SK-N-SH treated with all-trans-retinoic acid at 6 μM for 48 hours (cell line): ENCODE results near the gene ITM2B.

Experiments
- ATAC-seq: fragments of 200-7000 bp; cut with Tn5 transposase; 3 replicates; pipeline ENCODE4 v1.9.1; 2020; ENCODE audit warnings: mild to moderate bottlenecking, moderate library complexity
- ARNTL ChIP-seq: fragments of 450-650 bp; formaldehyde crosslinking; IDR thresholded peaks from 2 replicates; pipeline ENCODE4 v1.5.0; 2020; ENCODE audit warnings: low read depth, mild to moderate bottlenecking, moderate library complexity, borderline replicate concordance
- BACH2 ChIP-seq: fragments of 250-450 bp; sonication (Bioruptor Pico); IDR thresholded peaks from 2 replicates; pipeline ENCODE4 v1.9.0; 2021; ENCODE audit warnings: mild to moderate bottlenecking, borderline replicate concordance
- CREB5 ChIP-seq: fragments of 250-450 bp; sonication (Bioruptor Pico); IDR thresholded peaks from 2 replicates; pipeline ENCODE4 v1.5.1; 2020; ENCODE audit warnings: low read depth, mild to moderate bottlenecking, moderate library complexity
- CSDC2 ChIP-seq: fragments of 250-450 bp; sonication (Bioruptor Pico); IDR thresholded peaks from 2 replicates; pipeline ENCODE4 v1.5.0; 2020; ENCODE audit warnings: mild to moderate bottlenecking, moderate library complexity
- ESRRG ChIP-seq: fragments of 250-450 bp; sonication (Bioruptor Pico); IDR thresholded peaks from 2 replicates; pipeline ENCODE4 v1.6.1; 2021; ENCODE audit warnings: mild to moderate bottlenecking
- GLIS3 ChIP-seq: fragments of 250-450 bp; sonication (Bioruptor Pico); IDR thresholded peaks from 2 replicates; pipeline ENCODE4 v1.5.0; 2020; ENCODE audit warnings: mild to moderate bottlenecking, moderate library complexity
- ISL1 ChIP-seq: fragments of 250-450 bp; sonication (Bioruptor Pico); IDR thresholded peaks from 2 replicates; pipeline ENCODE4 v2.1.2; 2022; ENCODE audit warnings: mild to moderate bottlenecking, moderate library complexity
- OSR1 ChIP-seq: fragments of 250-450 bp; sonication (Bioruptor Pico); IDR thresholded peaks from 2 replicates; pipeline ENCODE4 v1.8.0; 2022; ENCODE audit warnings: moderate library complexity, mild to moderate bottlenecking, inconsistent platforms
- POU6F1 ChIP-seq: fragments of 250-450 bp; sonication (Bioruptor Pico); IDR thresholded peaks from 2 replicates; pipeline ENCODE4 v1.8.0; 2021; ENCODE audit warnings: low read depth, mild to moderate bottlenecking, moderate library complexity, borderline replicate concordance
- RARB ChIP-seq: fragments of 250-450 bp; sonication (Bioruptor Pico); IDR thresholded peaks from 2 replicates; pipeline ENCODE4 v1.8.0; 2021; ENCODE audit warnings: mild to moderate bottlenecking, moderate library complexity
- SNAI2 ChIP-seq: fragments of 250-450 bp; sonication (Bioruptor Pico); IDR thresholded peaks from 2 replicates; pipeline ENCODE4 v1.5.0; 2020; ENCODE audit warnings: mild to moderate bottlenecking, moderate library complexity
- TCF4 ChIP-seq: fragments of 250-450 bp; sonication (Bioruptor Pico); IDR thresholded peaks from 2 replicates; pipeline ENCODE4 v1.8.0; 2021; ENCODE audit warnings: mild to moderate bottlenecking, moderate library complexity, borderline replicate concordance
- TOX ChIP-seq: fragments of 250-450 bp; sonication (Bioruptor Pico); IDR thresholded peaks from 2 replicates; pipeline ENCODE4 v1.8.0; 2021; ENCODE audit warnings: mild to moderate bottlenecking, moderate library complexity, borderline replicate concordance
- TSHZ2 ChIP-seq: fragments of 250-450 bp; sonication (Bioruptor Pico); IDR thresholded peaks from 2 replicates; pipeline ENCODE4 v1.5.0; 2020; ENCODE audit warnings: mild to moderate bottlenecking, moderate library complexity
- ZC3H10 ChIP-seq: fragments of 250-450 bp; sonication (Bioruptor Pico); IDR thresholded peaks from 2 replicates; pipeline ENCODE4 v1.5.1; 2021; ENCODE audit warnings: mild to moderate bottlenecking, moderate library complexity
- ZFP3 ChIP-seq: fragments of 250-450 bp; sonication (Bioruptor Pico); IDR thresholded peaks from 2 replicates; pipeline ENCODE4 v1.5.0; 2020; ENCODE audit warnings: mild to moderate bottlenecking, moderate library complexity
- ZFP30 ChIP-seq: fragments of 450-650 bp; formaldehyde crosslinking; IDR thresholded peaks from 2 replicates; pipeline ENCODE4 v1.5.0; 2022; ENCODE audit warnings: mild to moderate bottlenecking, moderate library complexity
- ZNF70 ChIP-seq: fragments of 450-650 bp; formaldehyde crosslinking; IDR thresholded peaks from 2 replicates; pipeline ENCODE4 v1.5.0; 2020; ENCODE audit warnings: mild to moderate bottlenecking, moderate library complexity
- ZNF8 ChIP-seq: fragments of 450-650 bp; formaldehyde crosslinking; IDR thresholded peaks from 2 replicates; pipeline ENCODE4 v1.5.0; 2020; ENCODE audit warnings: mild to moderate bottlenecking, moderate library complexity

The ITM2B gene

GRCh38 chr13:48185018-48185417 lies 48.0 kb upstream of the ITM2B start:
- no peak for TF ChIP-seq RARB (CRISPR knock-in tag)
- no peak for TF ChIP-seq OSR1 (CRISPR knock-in tag)
- no peak for TF ChIP-seq ZNF8 (CRISPR knock-in tag)
- no peak for TF ChIP-seq ARNTL (CRISPR knock-in tag)
- no peak for TF ChIP-seq ZC3H10 (CRISPR knock-in tag)
- TF ChIP-seq CREB5: no peak
- TF ChIP-seq POU6F1 (CRISPR knock-in tag): no peak
- TF ChIP-seq SNAI2 (CRISPR knock-in tag): no peak
- no peak for ATAC-seq

GRCh38 chr13:48186722-48187121 lies 46.3 kb upstream of the ITM2B start:
- no peak for TF ChIP-seq CSDC2 (CRISPR knock-in tag)
- TF ChIP-seq OSR1 (CRISPR knock-in tag): no peak
- TF ChIP-seq CREB5: no peak
- TF ChIP-seq POU6F1 (CRISPR knock-in tag): no peak
- TF ChIP-seq TCF4: no peak
- TF ChIP-seq TOX: no peak
- no peak for TF ChIP-seq BACH2 (CRISPR knock-in tag)
- TF ChIP-seq ZNF70 (CRISPR knock-in tag): no peak
- TF ChIP-seq ZFP30 (CRISPR knock-in tag): no peak
- no peak for TF ChIP-seq ISL1 (CRISPR knock-in tag)
- ATAC-seq: no peak

GRCh38 chr13:48188131-48188530 lies 44.9 kb upstream of the ITM2B start:
- no peak for ATAC-seq
- TF ChIP-seq GLIS3 (CRISPR knock-in tag): no peak

- no peak for TF ChIP-seq ZFP30 (CRISPR knock-in tag)
- no peak for ATAC-seq
These were observed 44.4 kb upstream of the ITM2B start for GRCh38 chr13:48188601-48189000.

GRCh38 chr13:48189171-48189570 lies 43.8 kb upstream of the ITM2B start:
- TF ChIP-seq CSDC2 (CRISPR knock-in tag) (no peak), TCF4 (no peak), TSHZ2 (CRISPR knock-in tag) (no peak), ZFP3 (CRISPR knock-in tag) (no peak), TOX (no peak), ISL1 (CRISPR knock-in tag) (no peak), POU6F1 (CRISPR knock-in tag) (no peak), ZNF70 (CRISPR knock-in tag) (no peak), OSR1 (CRISPR knock-in tag) (no peak), ARNTL (CRISPR knock-in tag) (no peak), ESRRG (no peak), CREB5 (no peak)
- ATAC-seq: no peak
